Measurements from ENCODE around the gene MAB21L4. TPM values are rescaled to one million over a fixed set of nuclear protein-coding genes. Genes with fewer than 3 reads are reported as not detected.

MAB21L4 gene
- total RNA-seq, 1 experiment from 2014 or later = 0.15 TPM

DNA sequence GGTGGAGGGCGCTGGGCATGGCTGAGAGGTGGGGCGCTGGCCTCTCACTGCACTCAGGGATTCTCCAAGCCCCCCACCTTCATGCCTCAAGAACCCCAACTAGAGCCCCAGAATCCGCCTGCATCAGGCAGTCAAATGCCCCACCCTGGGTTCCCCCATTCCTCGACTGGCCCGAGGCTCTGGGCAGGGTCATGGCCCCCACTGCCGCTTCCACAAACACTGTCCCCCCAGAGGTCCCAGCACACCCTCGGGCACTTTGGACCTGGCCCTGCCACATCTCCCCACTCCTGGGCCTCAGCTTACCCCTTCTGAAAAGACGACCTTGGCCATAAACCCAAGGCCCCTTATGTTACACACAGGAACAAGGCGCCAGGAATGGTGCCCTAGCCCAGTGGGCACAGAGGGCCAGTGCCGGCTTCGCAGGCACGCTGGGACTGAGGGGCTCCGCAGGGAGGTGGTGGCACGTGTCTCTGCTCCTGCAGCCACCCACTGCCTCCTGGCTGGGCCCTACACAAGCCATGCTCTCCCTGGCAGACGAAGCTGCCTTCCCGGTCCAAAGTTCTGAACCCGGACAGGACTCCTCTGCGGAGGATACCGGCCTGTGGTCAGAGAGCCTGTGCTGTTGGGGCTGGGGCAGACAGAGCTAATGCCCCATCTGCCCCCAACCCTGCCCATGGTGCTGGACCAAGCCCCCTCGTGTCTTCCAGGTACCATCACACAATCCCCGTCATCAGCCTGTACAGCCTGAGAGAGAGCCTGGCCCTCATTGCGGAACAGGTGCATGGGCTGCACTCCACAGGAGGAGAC lies 20.5 kb downstream of the MAB21L4 start:
- H3K27ac Mint-ChIP-seq = no peak overlapping the region
- no peak for DNase-seq

More for the DNA sequence above, 20.5 kb downstream of the MAB21L4 start:
- Histone ChIP-seq H2BK120ac (ENCODE audit: low read depth, low read length, poor library complexity, severe bottlenecking) (no peak overlapping the region), H3K27me3 (ENCODE audit: insufficient read depth, low read length) (no peaks in the 10 kb centered on the region), H2BK15ac (ENCODE audit: low read depth, low read length) (no peak overlapping the region), H3K79me1 (ENCODE audit: insufficient read depth, low read depth, low read length, poor library complexity, severe bottlenecking) (no peaks in the 10 kb centered on the region), H3K18ac (ENCODE audit: insufficient read length, low read depth, low read length) (no peak overlapping the region), H3K4me1 (ENCODE audit: insufficient read depth, low read length) (no peaks in the 10 kb centered on the region), H4K91ac (ENCODE audit: insufficient read length, low read depth, low read length) (no peak overlapping the region), H3K27ac (ENCODE audit: insufficient read length, low read depth, low read length) (no peak overlapping the region), H2BK20ac (ENCODE audit: low read depth, low read length, poor library complexity, severe bottlenecking) (no peak overlapping the region), H3K9me3 (ENCODE audit: control insufficient read depth, low read depth, low read length) (no peaks in the 10 kb centered on the region), H2BK5ac (ENCODE audit: insufficient read length, low read length) (no peak overlapping the region), H4K20me1 (ENCODE audit: control insufficient read depth, insufficient read depth, insufficient read length) (no peaks in the 10 kb centered on the region), H3K23me2 (ENCODE audit: insufficient read length, low read depth, low read length, poor library complexity, severe bottlenecking) (no peaks in the 10 kb centered on the region), H3K4ac (ENCODE audit: low read depth, low read length) (no peak overlapping the region), H3K23ac (ENCODE audit: insufficient read length, low read depth, low read length) (no peak overlapping the region), H2AK5ac (ENCODE audit: insufficient read length, low read length) (no peak overlapping the region), H4K8ac (replicated peaks; ENCODE audit: insufficient read length, low read depth, low read length) (no peak overlapping the region), H3K4me2 (ENCODE audit: insufficient read depth, insufficient read length, low read length) (no peak overlapping the region), H4K5ac (ENCODE audit: insufficient read length, low read depth, low read length) (no peak overlapping the region), H3K56ac (ENCODE audit: insufficient read length, low read depth, low read length) (no peak overlapping the region), H2BK12ac (ENCODE audit: insufficient read length, low read depth, low read length) (no peak overlapping the region), H3K14ac (ENCODE audit: insufficient read depth, low read length) (no peak overlapping the region), H3K79me2 (ENCODE audit: insufficient read depth, low read length) (no peaks in the 10 kb centered on the region), H2AFZ (ENCODE audit: low read length) (no peak overlapping the region), H3T11ph (ENCODE audit: low read length) (no peak overlapping the region), H3K9ac (ENCODE audit: extremely low read depth, insufficient read length, low read length) (no peak overlapping the region)
- H3K4me3 Mint-ChIP-seq = no peak overlapping the region
- H3K9me3 Mint-ChIP-seq = no peaks in the 10 kb centered on the region
- no peak for TF ChIP-seq CTCF (conservative IDR thresholded peaks at IDR 0.05)
- no peaks in the 10 kb centered on the region for H3K27me3 Mint-ChIP-seq (ENCODE audit: low read depth)
- peaks cover 0 to 3% of the 10 kb centered on the region in 2 experiments; a peak in 1 of 4 replicates for H3K4me1 Mint-ChIP-seq
- H3K36me3 Mint-ChIP-seq (ENCODE audit: insufficient read depth in 1 of 3, low read depth in 3 of 3) = no peaks in the 10 kb centered on the region; a peak in 1 of 7 replicates
- whole genome bisulfite sequencing (ENCODE audit: extremely low coverage, insufficient read length, low lambda C conversion rate) = no CpG with 5 or more reads among the region's 22 CpGs

Data from H9 (cell line).